GM19467 (cell line): ENCODE results near the gene EDRF1.
"Not testable (repeated sequence)": the region's sequence is repeated elsewhere in the genome, so short reads cannot be mapped to it uniquely, and the experiment has no call there.

Experiments
- ATAC-seq: cut with Tn5 transposase; IDR thresholded peaks from one replicate; pipeline ENCODE4 v1.9.1; 2021; ENCODE audit warnings: mild to moderate bottlenecking, moderate library complexity; ENCODE audit not compliant: unreplicated experiment

The EDRF1 gene, protein sequence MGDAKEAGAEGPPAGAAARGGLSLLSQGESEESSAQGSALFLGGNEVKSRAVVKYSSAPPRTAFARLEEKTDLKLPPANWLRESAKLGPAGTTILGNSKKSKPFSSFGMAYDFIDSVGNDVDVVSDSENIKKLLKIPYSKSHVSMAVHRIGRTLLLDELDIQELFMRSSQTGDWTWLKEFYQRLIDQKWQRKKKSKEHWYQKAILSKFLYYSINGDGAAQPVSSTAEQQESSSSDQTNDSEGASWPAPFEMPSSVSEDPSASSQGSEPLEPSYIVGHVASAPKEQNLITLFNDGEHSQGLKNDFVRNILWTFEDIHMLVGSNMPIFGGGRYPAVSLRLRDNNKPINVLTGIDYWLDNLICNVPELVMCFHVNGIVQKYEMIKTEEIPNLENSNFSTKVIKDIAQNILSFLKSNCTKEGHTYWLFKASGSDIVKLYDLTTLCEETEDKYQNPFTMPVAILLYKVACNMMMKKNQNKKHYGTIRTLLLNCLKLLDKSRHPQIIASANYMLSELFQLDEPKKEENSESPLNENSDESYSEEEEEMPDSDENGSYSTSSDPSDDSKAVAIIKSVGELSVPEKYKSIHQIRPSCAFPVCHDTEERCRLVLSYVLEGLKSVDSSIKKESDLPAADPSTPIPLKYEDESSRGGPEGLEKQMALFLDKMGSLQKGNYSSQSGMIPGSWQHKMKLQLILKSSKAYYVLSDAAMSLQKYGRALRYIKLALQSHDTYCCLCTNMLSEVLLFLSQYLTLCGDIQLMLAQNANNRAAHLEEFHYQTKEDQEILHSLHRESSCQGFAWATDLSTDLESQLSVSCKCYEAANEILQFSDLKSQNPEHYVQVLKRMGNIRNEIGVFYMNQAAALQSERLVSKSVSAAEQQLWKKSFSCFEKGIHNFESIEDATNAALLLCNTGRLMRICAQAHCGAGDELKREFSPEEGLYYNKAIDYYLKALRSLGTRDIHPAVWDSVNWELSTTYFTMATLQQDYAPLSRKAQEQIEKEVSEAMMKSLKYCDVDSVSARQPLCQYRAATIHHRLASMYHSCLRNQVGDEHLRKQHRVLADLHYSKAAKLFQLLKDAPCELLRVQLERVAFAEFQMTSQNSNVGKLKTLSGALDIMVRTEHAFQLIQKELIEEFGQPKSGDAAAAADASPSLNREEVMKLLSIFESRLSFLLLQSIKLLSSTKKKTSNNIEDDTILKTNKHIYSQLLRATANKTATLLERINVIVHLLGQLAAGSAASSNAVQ

DNA sequence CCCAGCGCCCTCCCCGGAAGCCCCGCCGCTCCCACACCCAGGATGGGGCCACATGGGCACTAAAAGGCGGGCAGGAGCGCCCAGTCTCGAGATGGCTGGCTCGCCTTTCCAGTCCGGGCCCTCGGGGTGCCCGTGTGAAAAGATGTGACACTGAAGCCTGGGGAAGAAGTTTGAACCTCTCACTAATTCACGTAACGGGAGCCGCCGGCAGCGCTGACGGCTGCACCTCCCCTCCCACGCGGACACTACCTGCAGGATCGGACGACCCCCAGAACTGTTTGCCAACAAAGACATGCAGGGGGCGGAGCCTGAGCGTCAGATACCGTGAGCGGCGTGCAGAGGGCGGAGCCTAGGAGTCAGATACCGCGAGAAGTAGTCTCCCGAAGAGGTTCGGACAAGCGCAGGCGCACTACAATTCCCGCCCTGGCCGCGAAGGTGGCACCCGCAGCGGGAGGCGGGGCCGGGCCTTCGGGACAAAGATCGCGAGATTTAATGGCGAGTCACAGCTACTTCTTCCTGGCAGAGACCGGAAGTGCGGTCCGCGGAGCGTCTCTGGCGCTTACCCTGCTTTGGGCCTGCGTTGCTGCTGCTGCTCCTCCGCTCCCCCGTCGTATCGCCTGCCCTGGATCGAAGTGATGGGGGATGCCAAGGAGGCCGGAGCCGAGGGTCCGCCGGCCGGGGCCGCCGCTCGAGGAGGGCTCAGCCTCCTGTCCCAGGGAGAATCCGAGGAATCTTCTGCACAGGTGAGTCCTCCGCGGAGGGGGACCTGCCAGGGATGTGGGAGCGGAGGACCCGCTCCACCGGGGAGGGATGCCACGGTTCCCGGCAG is at the start of gene EDRF1:
Gene EDRF1, plus strand, starts transcription at position 537 of the 829 bp plus-strand sequence. Its CDS starts 99 bp downstream, at position 636.
- peak; percentile 92 for ATAC-seq

DNA sequence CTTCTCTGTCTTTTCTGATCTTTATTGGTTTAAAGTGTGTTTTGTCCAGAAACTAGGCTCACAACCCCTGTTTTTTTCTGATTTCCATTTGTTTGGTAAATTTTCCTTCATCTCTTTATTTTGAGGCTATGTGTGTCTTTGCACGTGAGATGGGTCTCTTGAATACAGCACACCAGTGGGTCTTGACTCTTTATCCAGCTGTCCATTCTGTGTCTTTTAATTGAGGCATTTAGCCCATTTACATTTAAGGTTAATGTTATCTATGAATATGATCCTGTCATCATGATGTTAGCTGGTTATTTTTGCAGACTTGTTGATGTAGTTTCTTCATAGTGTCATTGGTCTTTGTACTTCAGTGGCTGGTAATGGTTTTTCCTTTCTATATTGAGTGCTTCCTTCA is 46.6 kb upstream of the EDRF1 start:
- no peak for ATAC-seq

DNA sequence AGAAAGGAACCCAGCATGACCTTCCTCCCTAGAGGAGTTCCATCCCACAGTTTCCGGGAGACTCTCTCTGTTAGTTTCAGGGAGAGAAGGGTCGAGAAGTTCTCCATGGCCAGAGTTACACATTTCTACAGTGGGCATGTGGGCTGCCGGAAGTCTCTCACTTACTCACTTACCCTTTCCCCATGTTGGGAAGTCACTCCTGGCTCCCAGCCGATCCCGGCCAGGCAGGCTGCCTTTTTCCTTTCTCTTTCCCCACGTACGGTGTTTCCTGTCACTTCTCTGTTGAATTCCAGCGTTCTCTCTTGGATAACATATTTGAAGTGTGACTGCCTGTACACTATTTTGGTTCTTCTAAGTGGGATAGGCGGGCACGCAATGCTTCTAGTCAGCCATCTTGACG is 40.1 kb upstream of the EDRF1 start:
- ATAC-seq = no peak

DNA sequence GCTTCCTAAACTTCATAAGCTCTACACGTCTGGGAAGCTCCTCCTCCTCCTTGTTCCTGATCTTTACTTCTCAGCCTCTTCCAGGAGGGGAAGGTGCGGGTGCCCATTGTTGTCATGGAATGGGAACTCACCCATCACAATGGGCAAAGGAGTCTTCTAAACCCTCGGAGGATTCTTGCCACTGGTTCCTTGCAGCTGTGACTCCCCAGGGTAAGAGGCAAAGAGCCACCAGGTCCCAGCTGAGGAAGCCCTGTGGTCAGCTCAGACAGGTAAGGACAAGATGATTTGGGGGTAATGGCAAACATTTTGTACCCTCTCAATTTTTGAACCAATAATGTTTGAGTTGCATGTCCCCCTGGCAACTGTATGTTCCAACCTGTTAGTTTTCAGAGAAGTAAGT is 36.4 kb upstream of the EDRF1 start, which contains the start of gene TEX36:
Gene TEX36, minus strand, starts transcription at position 101 of the 400 bp plus-strand sequence. CDS start 174 bp downstream, outside the sequence.
- no peak for ATAC-seq

DNA sequence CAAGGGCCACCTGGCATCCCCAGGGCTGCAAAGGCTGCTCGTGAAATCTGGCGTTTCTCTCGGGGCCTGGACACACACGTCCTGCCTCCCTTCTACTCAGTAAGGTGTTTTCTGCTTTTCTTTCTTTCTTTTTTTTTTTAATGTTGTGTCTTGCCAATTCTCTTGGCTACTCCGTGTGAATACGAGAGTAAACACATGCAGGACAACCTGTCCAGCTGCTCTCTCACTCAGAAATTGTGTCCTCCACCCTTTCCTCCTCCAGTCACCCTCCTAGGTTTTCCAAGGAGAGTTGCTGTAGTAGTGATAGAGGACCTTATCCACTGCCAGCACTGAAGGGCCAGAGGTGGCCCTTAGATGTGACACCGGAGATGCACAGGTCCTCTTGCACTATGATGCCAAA is 35.7 kb upstream of the EDRF1 start:
- ATAC-seq = no peak

DNA sequence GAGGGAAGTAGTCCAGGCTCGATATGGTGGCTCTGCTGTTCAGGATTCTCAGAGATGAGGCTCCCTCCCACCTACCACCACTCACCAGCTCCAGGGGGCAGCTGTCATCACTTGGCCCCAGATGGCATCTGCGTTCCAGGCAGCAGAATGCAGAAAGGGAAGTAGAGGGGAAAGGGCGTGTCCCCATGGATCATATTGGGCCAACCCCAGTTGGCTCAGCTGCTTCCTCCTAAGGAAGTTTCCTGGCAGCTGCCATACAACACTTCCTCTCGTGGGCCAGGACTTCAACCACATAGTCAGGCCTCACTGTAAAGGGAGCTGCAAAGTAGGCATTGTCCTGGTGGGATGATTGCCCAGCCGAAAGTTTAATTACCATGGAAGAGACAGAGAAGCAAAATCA is 34.9 kb upstream of the EDRF1 start:
- ATAC-seq = no peak

DNA sequence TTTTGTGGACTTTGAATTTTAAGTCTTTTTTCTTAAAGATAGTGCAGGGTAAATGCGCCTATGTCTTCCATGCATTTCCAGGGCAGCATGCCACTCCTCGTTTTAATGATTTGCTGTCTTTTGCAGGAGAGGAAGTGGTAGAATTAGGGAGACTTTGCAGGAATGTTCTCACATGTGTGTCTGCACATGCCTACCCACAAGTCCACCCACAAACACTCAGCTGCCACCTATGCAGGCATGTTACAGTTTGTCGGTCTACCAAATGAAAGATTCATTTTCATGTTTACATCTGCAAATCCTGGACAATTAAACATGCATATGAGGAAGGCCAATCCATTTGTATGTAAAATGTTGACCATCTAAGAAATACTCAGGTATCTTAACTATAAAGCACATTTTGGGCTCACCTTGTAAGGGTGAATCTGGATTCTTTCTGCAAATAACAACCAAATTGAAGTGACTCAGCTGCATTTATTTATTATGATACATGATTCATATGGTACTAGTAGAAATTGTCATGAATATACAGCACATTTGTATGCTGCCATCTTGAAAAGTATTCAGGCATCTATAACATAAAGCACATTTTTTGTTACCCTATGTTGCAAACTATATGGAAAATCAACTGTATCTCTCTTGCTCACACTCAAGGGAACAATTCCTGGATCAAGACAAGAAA is 31.9 kb upstream of the EDRF1 start:
- no peak for ATAC-seq

DNA sequence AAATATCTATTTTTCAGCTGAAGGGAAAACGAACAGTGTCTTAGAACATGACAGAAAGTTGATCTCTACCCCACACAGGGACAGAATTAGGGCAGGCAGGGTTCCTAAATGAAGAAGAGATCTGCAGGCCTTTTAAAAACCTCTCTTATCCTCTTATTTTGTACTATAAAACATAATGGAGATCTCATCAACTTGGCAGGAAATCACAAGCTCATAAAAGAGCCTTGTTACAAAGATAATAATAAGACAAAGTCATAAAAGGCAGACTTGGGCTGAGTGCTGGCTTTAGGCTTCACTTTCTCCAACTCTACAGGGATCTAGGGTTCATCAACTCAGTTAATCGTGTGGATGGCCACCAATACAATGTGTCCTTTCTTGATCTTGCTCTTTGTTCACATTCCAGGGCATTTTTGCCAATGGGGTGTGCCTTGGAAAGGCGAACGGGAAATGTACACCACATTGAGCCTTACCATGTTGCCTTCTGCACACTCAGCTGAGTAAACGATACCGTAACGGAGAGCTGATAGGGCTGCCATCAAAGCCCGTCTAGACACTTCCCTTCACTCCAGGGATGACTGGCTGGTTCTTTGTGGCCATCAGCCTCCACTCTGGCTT is 29.4 kb upstream of the EDRF1 start:
- ATAC-seq = no peak

DNA sequence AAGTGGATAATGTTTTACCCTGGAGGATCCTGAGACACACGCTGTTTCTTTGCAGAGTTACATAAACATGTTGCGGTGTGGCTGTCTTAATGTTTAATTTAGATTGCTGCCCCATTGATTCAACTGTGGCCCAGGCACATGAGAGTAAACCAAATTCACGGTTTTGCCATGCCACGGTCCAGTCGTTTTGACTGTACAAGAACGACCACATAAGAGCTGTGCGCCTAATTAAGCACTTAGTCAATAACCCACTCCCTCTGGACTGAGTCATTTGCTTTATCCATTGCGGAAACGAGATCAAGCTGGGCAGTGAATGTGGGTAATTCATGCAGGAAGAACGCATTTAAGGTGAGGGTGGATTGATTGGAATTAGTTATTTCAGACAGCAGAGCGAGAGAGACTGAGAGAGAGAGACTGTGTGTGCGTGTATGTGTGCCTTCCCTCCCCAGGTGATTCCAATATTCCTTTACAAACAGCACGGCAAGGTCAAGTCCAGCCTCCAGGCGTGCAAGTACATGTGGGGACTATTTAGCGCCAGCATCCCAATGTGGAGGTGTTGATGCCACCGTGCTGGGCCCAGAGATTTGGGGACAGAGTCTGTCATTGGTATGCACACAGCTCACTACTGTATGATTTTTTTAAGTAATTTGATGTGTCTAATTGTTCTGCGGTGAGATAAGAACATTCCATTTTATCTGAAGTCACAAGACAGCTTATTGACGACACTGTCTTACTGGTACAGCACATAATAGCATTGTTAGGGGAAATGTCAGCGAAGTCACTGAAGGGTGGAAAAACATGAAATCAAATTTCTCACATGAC is 28.1 kb upstream of the EDRF1 start:
- ATAC-seq = peak; percentile 51

DNA sequence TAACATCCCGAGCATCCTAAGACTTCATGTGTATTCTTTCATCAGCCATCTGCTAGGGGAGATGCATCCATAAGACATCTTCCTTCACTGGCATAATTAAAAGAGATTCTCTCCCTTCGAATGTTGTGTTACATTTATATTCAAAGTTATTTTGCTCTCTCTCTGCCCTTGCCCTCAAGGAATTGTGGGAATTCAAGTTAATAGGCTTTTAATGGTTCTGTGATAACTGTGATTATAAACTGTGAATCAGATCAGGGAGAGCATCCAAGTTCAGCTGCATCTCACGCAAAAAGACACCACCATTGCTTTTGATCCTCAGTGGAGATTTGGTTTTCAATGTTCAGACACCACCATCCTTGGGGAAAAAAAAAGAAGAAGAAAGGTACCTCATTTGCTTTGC is 27.3 kb upstream of the EDRF1 start:
- no peak for ATAC-seq

DNA sequence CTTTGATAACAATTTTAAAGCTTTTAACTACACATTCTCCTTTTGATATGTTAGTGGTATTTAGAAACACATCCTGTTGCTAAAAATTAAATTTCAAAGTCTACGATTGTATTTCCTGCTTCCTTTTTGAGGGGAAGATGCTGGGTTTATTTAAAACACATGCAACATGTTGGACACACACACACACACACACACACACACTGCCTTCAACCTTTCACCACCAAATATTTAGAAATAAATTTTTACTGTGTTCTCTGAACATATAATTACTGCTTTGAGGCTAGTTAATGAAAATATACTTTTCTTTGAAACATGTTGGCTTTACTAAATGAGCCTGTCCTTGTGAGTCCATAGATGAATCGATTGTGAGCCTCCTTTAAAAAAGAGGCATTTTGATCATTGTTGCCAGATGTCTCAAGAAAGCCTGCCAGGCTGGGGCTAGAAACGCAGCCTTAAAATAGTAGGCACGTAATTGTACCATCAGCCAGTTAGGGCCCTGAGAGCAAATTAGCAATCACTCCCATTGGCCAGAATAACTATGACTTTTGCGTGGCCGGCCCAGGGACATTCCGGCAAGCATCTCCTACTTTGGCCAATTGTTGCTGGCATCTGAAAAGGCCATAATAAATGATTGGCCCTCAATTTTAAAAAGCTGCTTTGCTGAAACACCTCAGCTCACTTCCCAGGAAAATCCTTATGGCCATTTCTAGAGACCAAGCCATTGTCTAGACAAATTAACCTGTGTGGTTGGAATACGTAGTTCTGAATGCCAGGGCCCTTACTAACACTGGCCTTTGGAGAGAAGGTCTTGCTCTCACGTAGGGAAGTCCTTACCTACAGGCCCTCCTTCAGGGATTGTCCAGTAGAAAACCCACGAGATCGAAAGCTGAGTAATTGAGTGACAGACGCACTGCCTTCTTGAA is 26.6 kb upstream of the EDRF1 start:
- no peak for ATAC-seq

DNA sequence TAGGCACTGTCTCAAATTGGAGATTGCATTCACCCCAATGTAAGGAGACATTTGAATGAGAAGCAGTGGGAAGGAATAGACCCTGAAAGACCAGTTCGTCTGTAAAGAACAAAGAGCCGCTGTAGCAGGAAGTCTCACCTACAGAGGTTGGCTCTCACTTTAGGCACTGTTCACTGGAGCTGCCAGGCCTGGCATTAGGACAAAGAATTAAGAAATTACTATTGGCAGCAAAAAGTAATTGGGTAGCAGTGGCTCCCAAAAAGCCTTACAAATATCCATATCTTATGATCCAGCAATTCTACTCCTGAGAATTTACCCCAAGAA is 26.0 kb upstream of the EDRF1 start:
- ATAC-seq = no peak

DNA sequence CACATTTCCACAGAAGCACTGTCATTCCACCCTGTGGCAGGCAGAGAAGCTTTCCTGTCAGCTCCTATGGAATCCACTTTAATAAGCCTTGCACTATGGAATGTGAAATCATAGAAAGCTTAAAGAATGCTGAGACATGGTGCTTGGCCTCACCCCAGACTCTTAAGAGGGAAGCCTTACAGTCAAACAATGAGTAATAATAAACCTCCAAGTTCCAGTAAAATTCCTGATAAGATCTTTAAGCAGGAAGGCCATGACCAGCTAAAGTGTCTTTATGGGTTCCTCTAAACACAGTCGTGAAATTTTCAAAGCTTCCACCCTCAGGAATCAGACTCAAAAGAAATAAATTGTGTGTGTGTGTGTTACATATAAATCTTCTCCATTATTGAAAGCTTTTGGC is 24.6 kb upstream of the EDRF1 start:
- ATAC-seq = no peak

DNA sequence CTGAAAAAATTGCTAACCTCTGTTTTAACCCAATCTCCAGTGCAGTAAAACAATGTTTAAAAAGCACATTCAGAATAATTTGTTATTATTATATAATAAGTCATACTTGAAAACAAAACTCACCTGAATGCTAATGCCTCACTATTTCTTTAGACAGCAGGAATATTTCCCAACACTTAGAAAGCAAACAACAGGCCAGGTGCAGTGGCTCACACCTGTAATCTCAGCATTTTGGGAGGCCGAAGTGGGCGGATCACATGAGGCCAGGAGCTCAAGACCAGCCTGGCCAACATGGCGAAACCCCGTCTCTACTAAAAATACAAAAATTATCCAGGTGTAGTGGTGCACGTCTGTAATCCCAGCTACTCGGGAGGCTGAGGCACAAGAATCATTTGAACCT is 22.6 kb upstream of the EDRF1 start:
- ATAC-seq = not testable (repeated sequence)

DNA sequence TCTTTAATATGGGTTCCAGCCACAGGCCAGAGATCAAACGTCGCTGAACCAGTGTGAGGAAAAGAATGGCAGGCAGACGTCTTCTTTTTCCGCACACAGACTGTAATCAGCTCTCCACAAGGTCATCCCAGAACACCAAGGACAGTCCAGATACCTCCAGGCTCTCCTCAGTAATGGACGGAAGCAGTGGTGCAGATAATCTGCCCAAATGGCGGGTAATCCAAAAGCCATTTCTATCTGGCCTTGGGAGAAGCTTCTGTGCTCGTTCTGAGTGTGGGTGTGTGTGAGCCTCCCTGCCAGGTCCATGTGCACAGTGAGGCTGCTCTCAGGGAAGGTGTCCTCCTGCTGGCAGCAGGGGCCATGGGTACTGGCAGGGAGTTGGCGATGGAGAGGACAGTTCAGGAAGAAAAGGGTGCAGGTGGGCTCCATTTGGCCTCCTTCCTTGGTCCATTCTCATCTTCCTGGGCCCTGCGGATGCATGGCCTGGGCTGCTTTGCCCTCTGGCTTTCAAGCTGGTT is 21.0 kb upstream of the EDRF1 start:
- no peak for ATAC-seq

DNA sequence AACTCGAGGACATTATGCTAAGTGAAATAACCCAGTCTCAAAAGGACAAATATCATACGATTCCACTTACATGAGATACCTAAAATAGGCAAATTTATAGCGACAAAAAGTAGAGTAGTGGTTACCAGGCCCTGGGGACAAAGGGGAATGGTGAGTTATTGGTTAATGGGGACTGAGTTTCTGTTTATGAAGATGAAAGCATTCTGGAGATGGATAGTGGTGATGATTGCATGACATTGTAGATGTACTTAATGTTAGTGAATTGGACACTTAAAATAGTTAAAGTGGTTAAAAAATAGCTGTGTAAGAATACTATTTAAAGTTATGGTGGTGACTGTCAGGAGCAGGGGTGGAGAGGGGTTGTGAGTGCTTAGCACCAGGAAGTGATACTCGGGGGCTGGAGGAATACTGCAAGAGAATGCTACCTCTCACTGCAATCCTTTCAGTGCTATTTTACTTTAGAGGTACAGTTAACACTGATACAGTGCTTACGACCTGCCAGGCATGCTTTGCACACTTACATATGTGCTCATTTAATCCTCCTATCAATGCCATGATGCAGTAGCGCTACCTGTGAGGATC is 19.9 kb upstream of the EDRF1 start:
- no peak for ATAC-seq

DNA sequence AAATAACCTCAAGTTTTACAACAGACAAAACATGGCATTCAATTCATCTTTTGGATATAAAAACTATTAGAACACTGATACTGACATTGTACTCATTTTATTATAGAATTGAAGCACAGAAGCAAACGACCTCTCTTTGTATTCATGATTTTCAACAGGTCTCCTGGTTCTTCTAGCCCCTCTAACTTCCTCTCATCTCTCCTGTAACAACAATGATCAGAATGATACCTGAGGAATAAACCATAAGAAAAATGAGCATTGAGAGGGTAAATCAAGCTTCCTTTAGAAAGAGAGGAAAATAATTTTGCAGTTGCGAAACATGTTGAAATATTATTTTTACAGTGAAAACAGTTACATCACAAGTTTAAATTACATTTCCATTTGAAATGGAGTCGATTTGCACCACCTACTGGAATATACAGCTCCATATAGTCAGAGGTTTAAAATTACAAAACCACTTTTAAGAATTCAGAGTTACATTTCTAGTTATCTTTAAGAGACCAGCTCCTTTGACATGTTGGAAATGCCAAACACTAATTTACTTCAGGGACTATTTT is 19.1 kb upstream of the EDRF1 start:
- no peak for ATAC-seq
